Measurements from ENCODE around the gene ISOC1.

Gene ISOC1

DNA sequence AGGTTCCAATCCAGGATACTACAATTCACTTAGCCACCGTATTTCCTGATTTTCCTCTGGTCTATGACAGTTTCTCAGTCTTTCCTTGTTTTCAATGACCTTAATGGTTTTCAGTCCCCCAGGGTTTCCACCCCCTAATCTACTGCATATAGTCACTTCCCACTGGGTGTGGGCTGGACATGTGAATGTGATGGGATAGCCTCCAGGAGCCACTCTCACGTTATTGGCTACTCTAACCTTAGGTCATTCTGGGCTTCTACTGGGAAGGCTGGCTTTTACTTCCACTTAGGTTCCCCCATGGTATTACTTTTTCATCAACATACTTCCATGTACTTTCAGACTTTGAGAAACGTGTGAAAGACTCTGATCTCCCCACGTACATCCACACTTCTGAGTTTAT lies 46.5 kb downstream of the ISOC1 start:
- H3K4me1 ChIP-seq, result peaks cover 10% of the 10 kb centered on the region
- no peak for DNase-seq
- no peaks in the 10 kb centered on the region for H3K9me3 ChIP-seq
- no peaks in the 10 kb centered on the region for H3K36me3 ChIP-seq
- TF ChIP-seq, protein P1, sequence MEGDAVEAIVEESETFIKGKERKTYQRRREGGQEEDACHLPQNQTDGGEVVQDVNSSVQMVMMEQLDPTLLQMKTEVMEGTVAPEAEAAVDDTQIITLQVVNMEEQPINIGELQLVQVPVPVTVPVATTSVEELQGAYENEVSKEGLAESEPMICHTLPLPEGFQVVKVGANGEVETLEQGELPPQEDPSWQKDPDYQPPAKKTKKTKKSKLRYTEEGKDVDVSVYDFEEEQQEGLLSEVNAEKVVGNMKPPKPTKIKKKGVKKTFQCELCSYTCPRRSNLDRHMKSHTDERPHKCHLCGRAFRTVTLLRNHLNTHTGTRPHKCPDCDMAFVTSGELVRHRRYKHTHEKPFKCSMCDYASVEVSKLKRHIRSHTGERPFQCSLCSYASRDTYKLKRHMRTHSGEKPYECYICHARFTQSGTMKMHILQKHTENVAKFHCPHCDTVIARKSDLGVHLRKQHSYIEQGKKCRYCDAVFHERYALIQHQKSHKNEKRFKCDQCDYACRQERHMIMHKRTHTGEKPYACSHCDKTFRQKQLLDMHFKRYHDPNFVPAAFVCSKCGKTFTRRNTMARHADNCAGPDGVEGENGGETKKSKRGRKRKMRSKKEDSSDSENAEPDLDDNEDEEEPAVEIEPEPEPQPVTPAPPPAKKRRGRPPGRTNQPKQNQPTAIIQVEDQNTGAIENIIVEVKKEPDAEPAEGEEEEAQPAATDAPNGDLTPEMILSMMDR (IDR thresholded peaks at IDR 0.05; ENCODE audit: low read depth, low read length), result no peak
- H3K27me3 ChIP-seq, result no peaks in the 10 kb centered on the region
- H3K4me3 ChIP-seq (ENCODE audit: low read depth, low read length), result no peak overlapping the region

DNA sequence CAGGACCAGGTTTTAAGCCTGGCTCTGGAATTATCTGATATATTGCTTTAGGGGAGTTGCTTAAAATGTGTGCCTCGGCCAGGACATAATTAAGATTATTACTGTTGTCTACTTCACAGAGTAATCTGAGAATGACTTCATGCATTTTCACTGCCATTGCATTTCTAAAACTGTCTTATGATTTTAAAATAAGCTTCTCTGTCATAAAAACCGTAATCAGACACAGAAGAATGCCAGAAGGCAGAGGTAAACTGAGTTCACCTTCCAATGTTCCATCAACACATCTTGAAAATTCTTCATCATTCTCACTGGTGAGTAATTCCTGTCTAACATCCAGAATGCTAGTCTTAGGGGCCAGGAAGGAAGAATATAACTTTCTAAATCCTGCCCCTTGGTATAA lies 47.1 kb downstream of the ISOC1 start:
- Histone ChIP-seq H3K4me1 (peaks cover 10% of the 10 kb centered on the region), H3K36me3 (no peaks in the 10 kb centered on the region), H3K4me3 (ENCODE audit: low read depth, low read length) (no peak overlapping the region), H3K9me3 (no peaks in the 10 kb centered on the region), H3K27me3 (no peaks in the 10 kb centered on the region)
- DNase-seq, result no peak
- TF ChIP-seq, protein P1 (IDR thresholded peaks at IDR 0.05; ENCODE audit: low read depth, low read length), result no peak

DNA sequence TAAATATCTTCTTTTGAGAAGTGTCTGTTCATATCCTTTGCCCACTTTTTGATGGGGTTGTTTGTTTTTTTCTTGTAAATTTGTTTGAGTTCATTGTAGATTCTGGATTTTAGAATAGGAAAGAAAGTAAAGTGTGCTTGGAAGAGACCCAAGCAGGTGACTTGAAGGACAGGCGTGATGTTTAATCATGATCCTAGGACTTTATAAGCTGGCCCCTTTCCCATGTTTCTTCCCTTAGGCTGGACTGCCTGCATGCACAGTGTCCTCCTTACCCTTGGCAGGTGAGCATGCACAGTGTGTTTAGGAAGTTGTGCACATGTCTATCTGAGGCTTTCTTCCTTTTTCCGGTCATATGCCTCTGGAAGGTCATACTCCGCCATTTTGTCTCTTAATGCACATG lies 61.3 kb downstream of the ISOC1 start:
- H3K9me3 ChIP-seq, result no peaks in the 10 kb centered on the region
- TF ChIP-seq, protein P1 (IDR thresholded peaks at IDR 0.05; ENCODE audit: low read depth, low read length), result no peak
- no peaks in the 10 kb centered on the region for H3K4me1 ChIP-seq
- H3K36me3 ChIP-seq, result no peaks in the 10 kb centered on the region
- H3K4me3 ChIP-seq (ENCODE audit: low read depth, low read length), result no peak overlapping the region
- H3K27me3 ChIP-seq, result no peaks in the 10 kb centered on the region
- no peak for DNase-seq

DNA sequence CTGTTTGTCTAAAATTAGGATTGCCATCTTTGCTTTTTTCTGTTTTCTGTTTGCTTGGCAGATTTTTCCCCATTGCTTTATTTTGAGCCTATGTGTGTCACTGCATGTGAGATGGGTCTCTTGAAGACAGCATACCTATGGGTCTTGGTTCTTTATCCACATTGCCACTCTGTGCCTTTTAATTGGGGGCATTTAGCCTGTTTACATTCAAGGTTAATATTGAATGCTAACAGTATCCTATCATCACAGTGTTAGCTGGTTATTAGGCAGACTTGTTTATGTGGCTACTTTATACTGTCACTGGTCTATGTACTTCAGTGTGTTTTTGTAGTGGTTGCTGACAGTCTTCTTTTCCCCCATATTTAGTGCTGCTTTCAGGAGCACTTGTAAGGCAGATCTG lies 67.3 kb downstream of the ISOC1 start:
- H3K27me3 ChIP-seq, result no peaks in the 10 kb centered on the region
- TF ChIP-seq, protein P1 (IDR thresholded peaks at IDR 0.05; ENCODE audit: low read depth, low read length), result no peak
- H3K9me3 ChIP-seq, result no peaks in the 10 kb centered on the region
- H3K36me3 ChIP-seq, result no peaks in the 10 kb centered on the region
- DNase-seq, result no peak
- no peaks in the 10 kb centered on the region for H3K4me1 ChIP-seq
- H3K4me3 ChIP-seq (ENCODE audit: low read depth, low read length), result no peak overlapping the region

Data from BE2C (cell line).